Mesothelial cell of epicardium (in vitro differentiated cells): ENCODE measurements around the gene GRPEL1. TPM values are rescaled to one million over a fixed set of nuclear protein-coding genes. Genes with fewer than 3 reads are reported as not detected.
A peak's percentile ranks its signal among the peaks of the same experiment; 100 is the strongest.

Experiments
- DNase-seq, 2 experiments: peaks; one replicate each; pipeline ENCODE4 v3.0.0; 2021; ENCODE audit warnings: low spot score in 2 of 2; ENCODE audit not compliant: unreplicated experiment in 2 of 2
- H3K27ac Mint-ChIP-seq: 2 replicates; pipeline ENCODE4 v1.8.0; 2021; ENCODE audit warnings: mixed read lengths
- H3K27me3 Mint-ChIP-seq: 2 replicates; pipeline ENCODE4 v1.8.0; 2021; ENCODE audit warnings: low read depth, mixed read lengths
- H3K36me3 Mint-ChIP-seq: 2 replicates; pipeline ENCODE4 v1.8.0; 2021; ENCODE audit warnings: mixed read lengths
- H3K4me1 Mint-ChIP-seq: 2 replicates; pipeline ENCODE4 v1.8.0; 2021; ENCODE audit warnings: mixed read lengths
- H3K4me3 Mint-ChIP-seq: 2 replicates; pipeline ENCODE4 v1.8.0; 2021; ENCODE audit warnings: mild to moderate bottlenecking, moderate library complexity, mixed read lengths
- H3K9me3 Mint-ChIP-seq: 2 replicates; pipeline ENCODE4 v1.8.0; 2021; ENCODE audit warnings: mixed read lengths
- CTCF ChIP-seq: fragments of 200-600 bp; sonication (generic); IDR thresholded peaks from one replicate; pipeline ENCODE4 v1.5.0; 2021; ENCODE audit warnings: antibody characterized with exemption; ENCODE audit not compliant: unreplicated experiment
- total RNA-seq: library from RNA; stranded (reverse); gene quantifications from 3 replicates; pipeline ENCODE4 v1.2.1, GENCODE V29; 2021

The GRPEL1 gene
- total RNA-seq, 1 donor from 2014 or later = 17.3 TPM

DNA sequence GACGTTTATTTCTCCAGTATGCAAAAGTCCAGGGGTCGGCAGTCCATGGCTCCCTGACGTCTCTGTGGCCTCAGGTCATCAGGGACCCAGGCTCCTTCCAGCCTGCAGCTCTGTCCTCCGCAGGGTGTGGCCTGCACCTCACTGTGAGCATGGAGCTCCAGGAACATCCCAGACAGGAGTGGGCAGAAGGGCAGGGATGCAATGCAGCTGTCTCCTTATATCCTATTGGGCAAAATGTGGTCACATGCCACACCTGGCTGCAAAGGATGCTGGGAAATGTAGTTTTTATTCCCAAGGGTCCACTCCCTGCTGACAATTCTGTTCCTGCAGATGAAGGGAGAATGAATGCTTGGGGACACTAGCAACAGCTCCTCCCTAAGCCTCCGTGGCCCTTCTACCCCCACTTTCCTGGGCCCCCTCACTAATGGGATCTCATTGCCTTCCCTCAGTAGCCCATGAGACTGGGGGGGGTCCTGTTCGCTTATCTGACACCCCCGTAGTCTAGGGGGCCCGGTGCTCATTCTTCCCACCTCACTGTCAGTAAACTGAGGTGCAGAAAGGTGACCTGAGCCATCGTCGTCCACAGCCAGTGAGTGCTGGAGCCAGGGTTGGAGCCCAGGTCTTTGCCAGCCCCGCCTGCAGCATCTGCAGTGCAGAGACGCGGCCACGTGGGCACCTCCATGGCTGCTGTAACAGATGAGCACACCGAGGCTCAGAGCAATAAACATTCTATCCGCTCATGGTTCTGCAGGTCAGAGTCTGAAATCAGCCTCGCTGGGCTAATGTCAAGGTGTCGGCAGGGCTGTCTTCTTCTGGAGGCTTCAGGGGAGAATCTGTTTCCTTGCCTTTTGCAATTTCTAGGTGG is 5.9 kb upstream of the GRPEL1 start:
- Mint-ChIP-seq H3K36me3 (no peaks in the 10 kb centered on the region), H3K9me3 (no peaks in the 10 kb centered on the region), H3K27ac (no peak overlapping the region), H3K4me3 (no peak overlapping the region), H3K27me3 (peaks cover 14% of the 10 kb centered on the region), H3K4me1 (peaks cover 8% of the 10 kb centered on the region)
- no peak for TF ChIP-seq CTCF
- no peak for DNase-seq

GRCh38 chr4:7073059-7073458 is 5.2 kb upstream of the GRPEL1 start:
- Mint-ChIP-seq H3K36me3 (no peaks in the 10 kb centered on the region), H3K27ac (no peak overlapping the region), H3K9me3 (no peaks in the 10 kb centered on the region), H3K27me3 (peaks cover 14% of the 10 kb centered on the region), H3K4me3 (no peak overlapping the region), H3K4me1 (peaks cover 13% of the 10 kb centered on the region)
- DNase-seq = no peak
- TF ChIP-seq CTCF = no peak

- H3K4me1 Mint-ChIP-seq = peaks cover 27% of the 10 kb centered on the region
- no peaks in the 10 kb centered on the region for H3K36me3 Mint-ChIP-seq
- H3K27me3 Mint-ChIP-seq = peaks cover 14% of the 10 kb centered on the region
- H3K9me3 Mint-ChIP-seq = no peaks in the 10 kb centered on the region
- peak; percentile 58 to 89 for DNase-seq
- no peak overlapping the region for H3K27ac Mint-ChIP-seq
- peak; percentile 98 for TF ChIP-seq CTCF
- H3K4me3 Mint-ChIP-seq = peak overlapping the region; percentile 13
These were observed 3.1 kb upstream of the GRPEL1 start for GRCh38 chr4:7070729-7071511.

GRCh38 chr4:7068883-7069282 is 1.0 kb upstream of the GRPEL1 start:
- Mint-ChIP-seq H3K9me3 (no peaks in the 10 kb centered on the region), H3K4me3 (peak overlapping the region; percentile 88), H3K27me3 (peaks cover 14% of the 10 kb centered on the region), H3K27ac (peak overlapping the region; percentile 97), H3K36me3 (peaks cover 6% of the 10 kb centered on the region), H3K4me1 (peaks cover 27% of the 10 kb centered on the region)
- no peak for DNase-seq
- no peak for TF ChIP-seq CTCF

DNA sequence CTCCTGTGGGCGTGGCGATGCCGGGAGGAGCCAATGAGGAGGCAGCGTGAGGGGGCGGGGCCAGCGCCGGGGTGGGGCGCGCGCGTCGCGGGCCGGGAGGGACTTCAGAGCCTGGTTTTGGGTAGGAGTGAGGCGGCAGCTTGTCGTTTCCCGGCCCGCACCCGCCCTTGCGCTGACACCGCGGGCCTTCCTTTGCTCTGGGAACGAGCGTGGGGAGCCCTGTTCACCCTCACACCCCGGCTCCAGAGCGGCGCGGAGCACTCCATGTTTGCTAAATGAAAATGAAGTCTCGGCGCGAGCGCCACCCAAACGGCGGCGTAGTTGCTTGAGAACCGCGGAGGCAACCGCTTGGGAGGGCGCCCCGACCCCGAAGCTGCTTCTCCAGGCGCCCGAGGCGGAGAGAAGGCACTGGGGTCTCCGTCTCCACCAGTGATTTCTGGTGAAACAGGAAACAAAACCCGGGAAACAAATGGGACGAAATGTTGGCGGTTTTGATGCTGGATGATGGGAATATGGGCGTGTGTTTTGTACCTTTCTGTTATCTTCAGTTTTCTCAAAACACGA is 497 bp upstream of the GRPEL1 start:
- peaks cover 10% of the 10 kb centered on the region for H3K36me3 Mint-ChIP-seq
- H3K27ac Mint-ChIP-seq = peak overlapping the region; percentile 97
- peak overlapping the region; percentile 88 for H3K4me3 Mint-ChIP-seq
- peak in 1 of 2 experiments; percentile 49 for DNase-seq
- H3K27me3 Mint-ChIP-seq = peaks cover 14% of the 10 kb centered on the region
- no peaks in the 10 kb centered on the region for H3K9me3 Mint-ChIP-seq
- peaks cover 27% of the 10 kb centered on the region for H3K4me1 Mint-ChIP-seq
- no peak for TF ChIP-seq CTCF
